ENCODE results near the gene STIM1.
"Not testable (repeated sequence)": the region's sequence is repeated elsewhere in the genome, so short reads cannot be mapped to it uniquely, and the experiment has no call there.

Gene STIM1

GRCh38 chr11:4111834-4112233 is 256.4 kb downstream of the STIM1 start:
- no peak for DNase-seq (ENCODE audit: low read depth)

- no peak for DNase-seq (ENCODE audit: low read depth)
These were observed 259.7 kb downstream of the STIM1 start for GRCh38 chr11:4115128-4115527.

GRCh38 chr11:4118107-4118506 is 262.6 kb downstream of the STIM1 start:
- no peak for DNase-seq (ENCODE audit: low read depth)

GRCh38 chr11:4123218-4123617 is 267.8 kb downstream of the STIM1 start:
- no peak for DNase-seq (ENCODE audit: low read depth)

GRCh38 chr11:4125141-4125540 is 269.7 kb downstream of the STIM1 start:
- no peak for DNase-seq (ENCODE audit: low read depth)

- DNase-seq (ENCODE audit: low read depth) = no peak
These were observed 271.9 kb downstream of the STIM1 start for GRCh38 chr11:4127357-4127756.

GRCh38 chr11:4130219-4130618 is 274.8 kb downstream of the STIM1 start:
- not testable (repeated sequence) for DNase-seq (ENCODE audit: low read depth)

- peak; percentile 11 for DNase-seq (ENCODE audit: low read depth)
These were observed 279.3 kb downstream of the STIM1 start for GRCh38 chr11:4134806-4135205.

- DNase-seq (ENCODE audit: low read depth) = no peak
These were observed 283.0 kb downstream of the STIM1 start for GRCh38 chr11:4138497-4138896.

GRCh38 chr11:4140067-4140636 is 284.7 kb downstream of the STIM1 start:
- no peak for DNase-seq (ENCODE audit: low read depth)

Data from GM04504 (cell line).